ENCODE data around the gene LMF1.
"Not testable (repeated sequence)": the region's sequence is repeated elsewhere in the genome, so short reads cannot be mapped to it uniquely, and the experiment has no call there.

LMF1 gene

DNA sequence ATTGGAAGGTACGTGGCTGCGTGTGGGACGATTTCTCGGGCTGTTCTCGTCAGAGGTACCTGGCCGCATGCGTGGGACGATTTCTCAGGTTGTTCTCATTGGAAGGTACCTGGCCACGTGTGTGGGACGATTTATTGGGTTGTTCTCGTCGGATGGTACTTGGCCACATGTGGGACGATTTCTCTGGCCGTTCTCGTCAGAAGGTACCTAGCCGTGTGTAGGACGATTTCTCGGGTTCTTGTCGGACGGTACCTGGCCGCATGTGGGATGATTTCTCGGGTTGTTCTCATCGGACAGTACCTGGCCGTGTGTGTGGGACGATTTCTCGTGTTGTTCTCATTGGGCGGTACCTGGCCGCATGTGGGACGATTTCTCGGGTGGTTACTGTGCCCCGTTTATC is 120.1 kb downstream of the LMF1 start:
- DNase-seq (ENCODE audit: low read depth in 2 of 2), result no peak

DNA sequence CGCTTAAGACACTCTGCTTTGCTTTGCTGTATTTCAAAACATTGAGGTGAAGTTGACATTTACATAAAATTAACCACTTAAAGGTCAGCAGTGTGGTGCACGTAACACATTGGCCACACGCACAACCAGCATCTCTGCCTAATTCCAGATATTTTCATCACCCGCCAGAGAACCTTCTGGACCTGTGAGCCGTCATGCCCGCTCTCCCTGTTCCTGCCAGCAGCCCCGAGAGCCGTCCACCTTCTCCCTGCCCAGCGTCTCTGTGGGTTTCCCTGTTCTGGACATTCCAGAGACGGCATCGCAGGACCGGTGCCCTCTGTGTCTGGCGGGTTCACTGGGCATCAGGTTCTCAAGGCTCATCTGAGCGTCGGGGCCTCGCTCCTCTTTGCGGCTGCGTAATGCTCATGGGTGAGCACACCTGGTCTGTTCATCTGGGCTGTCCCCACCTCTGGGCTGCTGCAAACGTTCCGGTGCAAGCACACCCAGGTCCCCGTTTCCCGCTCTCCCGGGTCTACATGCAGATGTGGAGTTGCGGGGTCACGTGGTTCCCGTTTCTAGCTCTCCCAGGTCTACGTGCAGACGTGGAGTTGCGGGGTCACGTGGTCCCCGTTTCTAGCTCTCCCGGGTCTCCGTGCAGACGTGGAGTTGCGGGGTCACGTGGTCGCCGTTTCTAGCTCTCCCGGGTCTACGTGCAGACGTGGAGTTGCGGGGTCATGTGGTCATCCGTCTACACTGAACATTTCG is 122.1 kb downstream of the LMF1 start:
- DNase-seq (ENCODE audit: low read depth in 2 of 2), result no peak

DNA sequence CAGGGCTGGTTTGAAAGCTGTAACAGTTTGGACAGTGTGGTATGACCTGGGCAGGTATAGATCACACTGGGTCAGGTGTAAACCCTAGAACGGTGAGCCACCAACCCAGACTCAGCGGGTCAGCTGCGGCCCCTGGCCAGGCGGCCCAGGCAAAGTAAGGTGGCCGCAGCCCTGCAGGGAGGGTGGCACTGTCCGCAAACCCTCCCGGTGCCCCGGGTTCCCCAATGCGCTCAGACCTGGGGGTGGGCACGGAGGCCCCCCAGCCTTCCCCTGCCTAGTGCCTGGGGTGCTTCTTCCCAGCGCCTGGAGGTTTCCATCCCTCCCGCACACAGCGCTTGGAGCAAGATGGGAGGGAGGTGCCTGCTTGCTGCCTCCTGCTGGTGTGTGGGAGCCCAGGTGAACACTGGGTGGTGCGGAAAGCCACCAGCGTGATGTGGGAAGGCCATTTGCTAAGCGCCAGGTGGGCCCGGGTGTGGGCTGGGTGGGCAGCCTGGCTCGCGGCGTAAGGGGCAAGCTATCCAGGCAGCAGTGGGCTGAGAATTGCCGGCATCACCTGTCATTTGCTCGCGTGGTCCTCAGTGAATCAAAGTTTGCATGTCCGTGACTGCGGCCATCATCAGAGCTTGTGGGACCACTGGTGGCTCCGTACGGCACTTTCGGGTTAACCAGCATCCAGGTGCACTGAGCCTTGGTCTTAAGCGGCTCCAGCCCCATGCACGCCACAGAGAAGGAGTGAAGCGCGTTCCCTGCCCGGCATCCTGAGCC is 122.9 kb downstream of the LMF1 start:
- DNase-seq (ENCODE audit: low read depth in 2 of 2), result no peak

DNA sequence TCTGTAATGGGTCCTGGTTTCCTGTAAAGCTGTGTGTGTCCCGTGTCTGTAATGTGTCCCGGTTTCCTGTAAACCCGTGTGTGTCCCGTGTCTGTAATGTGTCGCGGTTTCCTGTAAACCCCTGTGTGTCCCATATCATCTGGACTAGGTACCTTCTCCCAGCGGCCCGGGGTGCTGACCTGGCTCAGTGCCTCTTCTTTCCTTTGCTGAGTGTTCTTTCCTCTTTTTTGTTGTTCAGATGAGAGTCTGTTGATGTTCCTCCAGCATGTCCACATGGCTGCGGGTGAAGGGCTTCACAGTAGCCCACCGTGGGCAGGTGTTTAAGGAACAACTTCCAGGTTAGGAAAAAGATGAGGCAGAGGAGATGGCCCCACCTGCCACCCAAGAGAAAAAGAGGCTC is 123.6 kb downstream of the LMF1 start:
- DNase-seq (ENCODE audit: low read depth in 2 of 2), result no peak

DNA sequence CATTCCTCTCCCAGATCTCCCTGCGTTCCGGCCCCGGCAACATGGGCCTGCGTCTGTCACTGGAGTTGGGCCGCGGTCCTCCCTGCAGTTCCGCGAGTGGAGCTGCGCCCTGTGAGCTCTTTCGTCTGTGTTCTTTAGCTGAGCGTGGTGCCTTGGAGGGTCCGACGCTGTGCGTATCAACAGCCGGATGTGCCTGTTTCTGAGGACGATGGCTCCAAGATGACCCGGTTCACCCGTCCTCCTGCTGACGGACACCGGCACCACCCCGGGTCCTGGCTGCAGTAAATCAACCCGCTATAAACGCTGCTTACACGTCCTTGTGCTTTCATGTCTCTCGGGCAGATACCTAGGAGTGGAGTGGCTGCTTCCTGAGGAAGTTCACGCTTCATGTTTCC is 125.4 kb downstream of the LMF1 start:
- DNase-seq (ENCODE audit: low read depth in 2 of 2), result no peak

DNA sequence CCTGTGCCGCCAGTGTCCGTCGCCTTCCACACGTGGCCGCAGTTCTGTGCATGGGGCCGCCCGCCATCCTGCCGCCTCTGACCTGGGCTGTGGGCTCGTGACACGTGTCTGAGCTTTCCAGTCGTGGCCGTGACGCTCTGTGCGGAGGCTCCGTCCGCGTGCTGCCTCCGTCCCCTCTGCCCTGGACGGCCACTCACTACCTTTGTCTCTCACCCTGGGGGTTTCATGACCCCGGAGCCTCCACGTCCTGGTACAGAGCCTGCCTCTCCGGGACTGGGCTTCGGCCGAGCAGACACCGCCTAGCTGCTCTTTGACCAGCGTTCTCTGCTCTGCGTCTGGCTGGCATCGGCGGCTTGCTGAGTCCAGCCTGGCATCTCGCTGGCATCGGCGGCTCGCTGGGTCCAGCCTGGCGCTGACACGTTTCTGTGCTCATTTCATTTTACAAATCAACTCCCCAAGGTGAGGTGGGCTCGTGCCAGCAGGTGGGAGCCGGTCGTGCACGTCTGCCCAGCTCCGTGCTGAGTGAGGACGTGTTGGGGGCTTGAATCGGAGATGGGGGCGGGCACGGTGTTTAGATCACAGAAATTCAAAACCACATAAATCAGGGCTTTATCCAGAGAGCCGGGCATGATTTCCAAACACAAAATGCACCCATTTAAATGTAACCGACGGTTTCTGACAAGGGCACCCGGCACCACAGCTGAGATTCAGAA is 126.0 kb downstream of the LMF1 start:
- no peak for DNase-seq (ENCODE audit: low read depth in 2 of 2)

DNA sequence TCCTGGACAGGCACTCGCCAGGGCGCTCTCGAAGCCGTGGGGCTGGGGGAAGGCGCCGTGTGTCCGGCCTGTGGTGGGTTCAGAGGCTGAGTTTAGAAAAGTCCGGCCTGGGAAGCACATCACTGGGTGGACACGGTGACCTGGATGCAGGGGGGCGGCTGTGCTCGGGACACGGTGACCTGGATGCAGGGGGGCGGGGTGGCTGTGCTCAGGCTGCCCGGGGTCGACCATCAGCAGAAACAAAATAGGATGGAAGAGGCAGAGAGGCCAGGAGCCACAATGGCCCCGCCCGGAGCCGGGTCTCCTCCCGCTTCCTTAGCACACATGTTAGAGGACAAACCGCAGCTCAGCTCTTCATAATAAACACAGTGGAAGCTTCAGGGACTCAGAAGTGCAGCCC is 127.0 kb downstream of the LMF1 start:
- no peak for DNase-seq (ENCODE audit: low read depth in 2 of 2)

DNA sequence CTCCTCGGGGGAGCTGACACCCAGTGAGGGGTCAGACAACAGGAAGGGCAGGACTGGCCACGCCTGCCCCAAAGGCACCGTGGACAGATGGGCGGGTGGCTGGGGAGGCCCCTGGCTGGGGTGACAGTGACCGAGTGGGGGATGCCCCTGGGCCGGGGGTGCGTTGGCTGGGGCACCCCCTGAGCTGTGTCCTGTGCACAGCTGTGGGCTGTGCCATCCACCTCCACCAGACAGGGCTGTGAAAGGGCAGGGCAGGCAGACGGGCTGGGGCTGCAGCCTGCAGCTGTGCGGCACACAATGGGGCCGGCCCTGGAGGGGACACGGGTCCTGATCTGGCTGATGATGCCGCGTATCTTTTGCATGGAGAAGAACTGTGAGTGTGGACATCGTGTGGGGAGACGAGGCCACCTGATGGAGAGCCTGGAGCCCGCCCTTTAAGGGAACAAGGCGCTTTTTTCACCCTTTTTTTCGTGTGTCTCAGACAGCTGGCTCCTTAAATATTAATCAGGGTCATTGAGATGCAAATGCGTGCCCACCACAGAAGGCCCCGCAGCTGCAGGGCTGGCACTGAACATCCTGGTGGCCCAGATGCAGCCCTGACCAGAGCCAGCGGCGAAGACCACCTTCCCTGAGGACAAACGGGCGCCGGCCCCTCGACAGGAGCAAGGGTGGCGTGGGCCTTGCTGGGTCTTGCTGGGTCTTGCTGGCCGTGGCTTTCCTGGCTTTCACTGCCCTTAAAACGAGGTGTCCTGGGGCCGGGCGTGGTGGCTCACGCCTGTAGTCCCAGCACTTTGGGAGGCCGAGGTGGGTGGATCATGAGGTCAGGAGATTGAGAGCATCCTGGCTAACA is 127.8 kb downstream of the LMF1 start:
- DNase-seq (ENCODE audit: low read depth in 2 of 2), result no peak

DNA sequence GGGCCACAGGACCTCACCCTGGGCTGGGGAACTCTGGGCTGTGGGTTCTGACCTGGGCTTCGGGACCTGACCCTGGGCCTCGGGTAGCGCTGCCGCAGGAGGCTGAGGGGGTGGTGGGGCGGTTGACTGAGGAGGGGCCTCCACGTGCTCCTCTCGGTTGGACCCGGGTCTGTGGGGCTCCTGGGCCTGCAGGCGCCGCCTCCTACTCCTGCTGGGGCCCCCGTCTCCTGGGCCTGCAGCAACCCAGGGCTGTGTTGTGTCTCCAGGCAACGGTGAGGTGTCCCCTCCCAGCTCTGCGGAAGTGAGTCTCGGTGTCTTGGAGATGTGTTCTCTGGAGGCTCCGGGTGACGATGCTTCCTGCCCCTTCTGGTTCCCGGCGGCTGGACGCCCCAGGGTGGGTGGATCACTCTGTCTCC is 128.7 kb downstream of the LMF1 start:
- no peak for DNase-seq (ENCODE audit: low read depth in 2 of 2)

DNA sequence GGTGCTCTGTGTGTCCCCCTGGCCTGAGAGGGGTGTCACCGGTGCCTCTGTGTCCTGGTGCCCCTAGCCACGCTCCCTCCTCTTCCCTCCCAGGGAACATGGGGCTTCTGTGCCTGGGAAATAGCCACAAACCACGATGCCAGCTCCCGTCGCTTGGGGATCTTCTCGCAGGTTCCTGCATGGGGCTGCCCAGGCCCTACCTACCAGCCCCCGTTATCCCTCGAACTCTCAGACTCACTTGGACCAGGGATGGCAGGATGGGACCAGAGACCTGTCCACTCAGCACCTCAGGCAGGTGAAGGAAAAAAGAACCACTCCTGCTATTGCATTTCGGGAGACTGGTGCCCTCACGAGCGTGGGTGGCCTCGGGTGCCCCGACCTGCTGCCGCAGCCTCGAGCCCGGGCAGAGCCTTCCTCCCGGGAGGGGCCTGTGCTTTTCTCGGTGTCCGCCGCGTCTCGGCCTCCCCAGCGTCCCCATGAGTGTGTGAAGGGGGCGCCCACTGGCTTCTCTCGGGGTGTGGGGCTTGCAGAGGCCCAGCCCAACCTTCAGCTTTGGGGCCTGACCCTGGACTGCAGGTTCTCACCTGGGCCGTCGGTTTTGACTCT is 129.2 kb downstream of the LMF1 start:
- DNase-seq (ENCODE audit: low read depth in 2 of 2), result no peak

DNA sequence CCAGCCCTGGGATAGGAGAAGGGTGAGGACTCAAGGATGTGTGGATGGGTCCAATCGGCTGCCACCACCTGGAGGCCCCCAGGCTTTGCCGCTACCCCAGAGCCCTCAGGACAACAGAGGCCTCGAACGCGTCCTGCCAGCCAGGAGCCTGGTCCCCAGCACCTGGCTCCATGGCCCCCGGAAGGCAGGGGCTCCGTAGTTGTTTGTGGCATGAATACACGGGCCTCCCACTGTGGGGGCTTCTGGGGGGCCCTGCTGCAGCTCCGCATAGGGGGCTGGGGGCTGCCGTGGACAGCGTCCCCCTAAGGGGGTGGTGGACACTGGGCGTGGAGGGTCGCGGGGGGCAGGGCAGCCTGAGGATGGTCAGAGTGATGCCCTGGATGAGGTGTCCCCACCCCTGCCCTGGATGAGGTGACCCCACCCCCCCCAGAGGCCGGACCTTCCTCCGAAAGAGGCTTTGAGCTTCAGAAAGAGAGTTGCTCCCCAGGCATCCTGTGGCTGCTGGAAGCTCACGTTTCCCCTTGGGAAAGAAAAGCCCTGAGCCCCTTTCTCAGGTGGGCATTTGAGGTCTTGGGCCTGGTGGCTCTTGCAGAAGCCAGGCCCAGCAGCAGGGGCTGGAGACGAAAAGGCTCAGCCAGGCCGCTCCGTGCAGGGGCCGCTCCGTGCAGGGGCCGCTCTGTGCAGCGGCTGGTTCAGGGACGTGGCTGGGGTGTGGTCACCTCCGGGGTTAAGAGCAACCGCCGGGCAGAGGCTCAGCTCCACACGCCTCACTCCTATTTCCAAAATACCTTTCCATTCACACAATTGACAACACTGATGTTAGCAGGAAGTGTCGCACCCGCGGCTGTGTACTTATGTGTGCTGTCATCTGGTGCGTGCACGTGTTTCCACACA is 130.0 kb downstream of the LMF1 start:
- no peak for DNase-seq (ENCODE audit: low read depth in 2 of 2)

DNA sequence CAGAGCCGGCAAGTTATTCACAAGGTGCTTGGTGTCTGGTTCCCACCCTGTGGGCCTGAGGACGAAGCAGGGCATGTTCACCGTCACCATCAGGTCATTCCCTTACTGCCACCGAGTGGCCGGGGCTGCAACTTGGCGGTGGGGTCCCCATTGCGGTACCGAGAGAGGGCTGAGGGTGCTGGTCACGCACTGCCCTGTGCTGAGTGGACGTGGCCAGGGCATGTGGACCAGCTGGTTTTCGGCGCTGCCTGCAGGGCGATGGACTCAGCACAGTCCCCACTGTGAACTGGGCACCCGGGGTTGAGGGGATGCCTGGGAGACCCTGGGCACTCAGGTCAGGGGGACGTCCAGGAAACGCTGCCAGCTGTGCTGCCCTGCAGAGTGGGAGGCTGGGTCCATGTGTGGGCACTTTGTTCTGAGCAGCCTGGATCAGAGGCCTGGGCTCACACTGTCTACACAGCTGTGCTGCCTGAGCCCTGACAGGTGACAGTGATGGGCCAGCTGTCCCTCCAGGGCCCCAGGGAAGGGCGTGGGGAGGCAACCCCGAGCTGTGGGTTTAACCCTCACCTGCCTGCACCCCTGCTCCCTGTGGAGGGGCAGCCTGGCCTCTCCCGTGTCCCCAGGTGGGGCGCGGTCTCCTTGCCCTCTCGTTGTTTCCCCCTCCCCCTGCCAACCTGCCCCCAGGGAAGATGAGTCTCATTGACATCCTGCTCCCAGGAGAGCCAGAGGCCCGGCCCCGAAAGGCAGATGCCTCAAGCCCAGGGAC is 131.0 kb downstream of the LMF1 start:
- no peak for DNase-seq (ENCODE audit: low read depth in 2 of 2)

DNA sequence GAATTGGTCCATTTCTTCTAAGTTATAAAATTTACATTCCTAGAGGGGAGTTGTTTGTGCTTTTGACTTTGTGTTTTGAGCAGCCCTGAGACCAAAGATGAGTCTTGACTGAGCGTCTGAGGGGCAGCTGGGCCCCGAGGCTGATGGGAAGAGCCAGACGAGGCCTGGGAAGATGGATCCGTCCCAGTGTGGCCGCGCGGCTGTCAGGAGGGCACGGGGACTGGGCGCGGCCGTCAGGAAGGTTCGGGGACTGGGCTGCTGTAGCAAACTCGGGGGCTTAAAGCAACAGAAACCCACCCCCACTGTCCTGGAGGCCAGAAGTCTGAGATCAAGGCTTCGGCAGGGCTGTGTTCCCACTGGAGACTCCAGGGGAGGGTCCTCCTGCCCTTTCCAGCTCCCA is 132.0 kb downstream of the LMF1 start:
- no peak for DNase-seq (ENCODE audit: low read depth in 2 of 2)

DNA sequence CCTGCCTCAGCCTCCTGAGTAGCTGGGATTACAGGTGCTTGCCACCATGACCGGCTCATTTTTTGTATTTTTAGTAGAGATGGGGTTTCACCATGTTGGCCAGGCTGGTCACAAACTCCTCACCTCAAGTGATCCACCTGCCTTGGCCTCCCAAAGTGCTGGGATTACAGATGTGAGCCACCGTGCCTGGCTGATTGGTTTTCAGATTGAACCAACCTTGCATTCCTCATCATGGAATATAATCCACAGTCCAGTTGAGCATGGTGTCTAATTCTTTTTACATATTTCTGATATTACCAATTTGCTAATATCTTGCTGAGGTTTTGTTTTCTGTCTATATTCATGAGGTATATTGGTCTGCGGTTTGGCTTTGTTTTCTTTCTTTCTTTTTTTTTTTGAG is 134.0 kb downstream of the LMF1 start:
- DNase-seq (ENCODE audit: low read depth in 2 of 2), result not testable (repeated sequence)

DNA sequence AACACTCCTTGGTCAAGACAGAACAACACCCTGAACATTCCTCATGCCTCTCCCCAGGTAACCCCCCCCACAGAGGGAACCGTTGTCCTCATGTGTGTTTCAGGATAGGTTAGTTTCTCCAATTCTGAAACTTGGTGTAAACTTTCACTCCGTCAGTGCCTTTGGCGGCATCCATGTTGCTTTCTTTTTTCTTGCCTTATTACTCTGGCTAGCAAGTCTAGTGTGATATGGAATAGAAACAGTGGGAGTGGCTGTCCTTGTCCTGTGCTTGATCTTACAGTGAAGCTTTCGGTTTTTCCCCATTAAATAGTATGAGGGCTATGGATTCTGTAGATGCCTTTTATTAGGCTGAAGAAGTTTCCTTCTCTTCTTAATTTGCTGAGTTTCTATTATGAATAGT is 134.6 kb downstream of the LMF1 start:
- no peak for DNase-seq (ENCODE audit: low read depth in 2 of 2)

DNA sequence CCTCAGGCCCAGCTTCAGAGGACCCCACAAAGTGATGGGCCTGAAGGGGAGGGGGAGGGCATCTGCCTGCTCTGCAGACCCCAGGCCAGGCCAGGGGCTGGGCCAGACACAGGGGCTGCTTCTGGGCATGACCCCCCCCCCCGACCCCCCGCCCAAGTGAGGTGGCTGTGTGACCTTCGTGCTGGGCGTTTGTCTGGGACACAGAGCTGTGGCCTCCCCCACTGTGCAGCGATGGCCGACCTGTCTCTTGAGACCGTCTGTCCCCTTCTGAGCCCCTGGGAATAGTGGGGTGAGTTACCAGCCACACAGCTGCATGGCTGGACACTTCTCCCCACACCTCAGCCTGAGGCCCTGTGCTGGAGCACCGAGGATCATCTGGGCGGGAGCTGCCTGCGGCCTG is 135.4 kb downstream of the LMF1 start:
- no peak for DNase-seq (ENCODE audit: low read depth in 2 of 2)

DNA sequence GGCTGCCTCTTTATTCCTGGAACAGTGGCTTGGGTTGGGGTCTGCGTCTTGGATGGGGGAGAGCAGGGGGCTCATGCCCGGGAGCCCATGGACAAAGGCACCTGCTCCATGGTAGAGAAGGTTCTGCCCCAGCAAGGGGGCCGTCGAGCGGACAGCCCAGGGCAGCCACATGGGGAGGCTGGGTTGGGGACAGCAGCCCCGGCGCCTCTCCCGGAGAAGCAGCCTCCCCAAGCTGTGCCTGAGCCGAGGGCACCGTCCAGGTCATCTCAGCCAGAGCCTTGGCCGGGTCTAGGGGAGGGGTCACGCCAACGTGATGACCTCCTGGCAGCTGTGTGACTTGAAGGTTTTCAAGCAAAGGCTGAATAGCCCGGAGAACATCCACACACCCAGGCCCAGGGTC is 137.4 kb downstream of the LMF1 start:
- no peak for DNase-seq (ENCODE audit: low read depth in 2 of 2)

DNA sequence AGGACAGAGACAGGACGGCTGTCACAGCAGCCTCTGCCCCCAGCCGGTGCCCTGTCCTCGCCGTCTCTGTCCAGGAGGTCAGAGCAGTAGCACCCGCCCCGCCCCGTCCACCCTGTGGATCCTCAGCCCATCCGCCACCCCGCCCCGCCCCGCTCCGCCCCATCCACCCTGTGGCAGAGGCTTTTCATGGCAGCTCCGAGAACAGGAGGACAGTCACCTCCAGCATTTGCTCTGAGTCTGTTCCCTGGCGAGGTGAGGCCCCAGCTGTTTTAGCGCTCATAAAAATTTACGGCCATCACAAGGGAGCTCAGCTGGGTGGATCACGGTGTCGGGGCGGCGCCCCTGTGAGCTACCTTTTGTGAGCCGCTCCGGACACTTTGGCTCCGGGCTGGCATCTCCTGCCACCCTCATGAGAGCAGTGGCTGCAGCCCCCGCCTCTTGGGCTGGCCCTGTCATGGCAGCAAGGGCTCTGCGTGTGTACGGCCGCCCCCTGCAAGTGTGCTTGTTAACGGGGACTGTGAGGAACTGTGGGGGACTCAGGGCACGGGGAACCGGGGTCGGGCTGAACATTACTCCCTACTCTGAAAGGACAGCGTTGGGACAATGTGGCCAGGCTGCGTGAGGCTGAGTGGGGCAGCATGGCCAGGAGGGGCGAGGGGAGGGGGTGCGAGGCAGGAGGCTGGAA is 138.0 kb downstream of the LMF1 start:
- DNase-seq (ENCODE audit: low read depth in 2 of 2), result no peak

Data from stimulated activated CD4-positive, alpha-beta T cell treated with anti-CD3 and anti-CD28 coated beads, Interleukin-1b, Interleukin-23, amount 100 ng/mL, for 4 hours (primary cell).